H1 (cell line): ENCODE measurements around the gene RIPOR2. TPM values are rescaled to one million over a fixed set of nuclear protein-coding genes. Genes with fewer than 3 reads are reported as not detected.

Experiments
- CHD1 ChIP-seq: IDR thresholded peaks from 2 replicates; pipeline ENCODE4 v1.6.1; 2012; ENCODE audit warnings: low read depth, low read length, improper control_type of control experiment
- E2F6 ChIP-seq: IDR thresholded peaks from 2 replicates; pipeline ENCODE4 v1.6.1; 2012; ENCODE audit warnings: inconsistent platforms
- KDM4A ChIP-seq: IDR thresholded peaks from one replicate; pipeline ENCODE4 v1.7.1; 2012; ENCODE audit warnings: low read depth, mild to moderate bottlenecking, moderate library complexity, low read length, inconsistent platforms; ENCODE audit not compliant: severe bottlenecking
- PHF8 ChIP-seq: fragments of 200-600 bp; sonication (generic); conservative IDR thresholded peaks from 2 replicates; pipeline ENCODE4 v1.7.1; 2012; ENCODE audit warnings: low read depth, mild to moderate bottlenecking, inconsistent platforms, low read length, moderate library complexity
- SP4 ChIP-seq: IDR thresholded peaks from 2 replicates; pipeline ENCODE4 v1.6.1; 2012; ENCODE audit warnings: low read length, inconsistent platforms
- SRF ChIP-seq: IDR thresholded peaks from 2 replicates; pipeline ENCODE4 v1.6.1; 2011; ENCODE audit warnings: mild to moderate bottlenecking, low read depth, low read length, moderate library complexity
- polyA plus RNA-seq, 7 experiments: library from polyadenylated mRNA; depleted of rRNA in 3 of 7; stranded (reverse) in 5 of 7; unstranded in 2 of 7; fragments of >200 nt in 5 of 7; fragments of 200-250 nt in 2 of 7; gene quantifications; 1 replicate in 5 of 7; 2 replicates in 1 of 7; 4 replicates in 1 of 7; pipeline versions ENCODE4 v1.2.1 to v1.2.3, GENCODE V29; 2011 to 2013; ENCODE audit warnings: missing spikeins in 2 of 7, mixed read lengths in 2 of 7
- total RNA-seq: library from RNA; stranded (reverse); fragmentation: NEBNext Ultra II Directional; extraction: Animal tissue kit (Norgen Biotek cat#: 25700); gene quantifications from 2 replicates; pipeline ENCODE4 v1.2.1, GENCODE V29; 2021

RIPOR2 gene
- total and polyA plus RNA-seq, 2 of the 8 experiments (the other 6 are each of a cell fraction or from before 2014, with no cell fraction given), result 16.7 to 45.6 TPM

GRCh38 chr6:24761193-24761835 is 174.4 kb downstream of the RIPOR2 start (continued):
- TF ChIP-seq SRF (no peak), CHD1 (no peak), KDM4A (no peak), PHF8 (no peak), E2F6 (no peak), SP4 (no peak)
